Inflammatory macrophage treated with lipopolysaccharide for 4 hours (primary cell): ENCODE measurements around the gene SLC19A1.

Experiments
- DNase-seq: peaks from one replicate; pipeline ENCODE4 v3.0.0-alpha.2; 2020

Gene SLC19A1

GRCh38 chr21:45488931-45489721 is 53.1 kb downstream of the SLC19A1 start:
- no peak for DNase-seq

- no peak for DNase-seq
Observed at GRCh38 chr21:45487891-45488600, 54.2 kb downstream of the SLC19A1 start.

- no peak for DNase-seq
Observed at GRCh38 chr21:45487161-45487806, 55.0 kb downstream of the SLC19A1 start.

GRCh38 chr21:45486443-45487160 is 55.6 kb downstream of the SLC19A1 start:
- no peak for DNase-seq

- DNase-seq = no peak
Observed at GRCh38 chr21:45485686-45486442, 56.4 kb downstream of the SLC19A1 start.

GRCh38 chr21:45484318-45484717 is 57.9 kb downstream of the SLC19A1 start:
- DNase-seq = no peak

- peak; percentile 21 for DNase-seq
Observed at GRCh38 chr21:45482899-45483821, 59.1 kb downstream of the SLC19A1 start.

- no peak for DNase-seq
Observed at GRCh38 chr21:45481977-45482898, 60.0 kb downstream of the SLC19A1 start.

GRCh38 chr21:45481566-45481965 is 60.7 kb downstream of the SLC19A1 start:
- DNase-seq = no peak

- no peak for DNase-seq
Observed at GRCh38 chr21:45480701-45481500, 61.3 kb downstream of the SLC19A1 start.

- DNase-seq = no peak
Observed at GRCh38 chr21:45479691-45480675, 62.3 kb downstream of the SLC19A1 start.

- DNase-seq = no peak
Observed at GRCh38 chr21:45478816-45479669, 63.2 kb downstream of the SLC19A1 start.

GRCh38 chr21:45478115-45478801 is 64.0 kb downstream of the SLC19A1 start:
- peak; percentile 91 for DNase-seq

GRCh38 chr21:45477176-45478114 is 64.8 kb downstream of the SLC19A1 start:
- DNase-seq = no peak

- no peak for DNase-seq
Observed at GRCh38 chr21:45476582-45476981, 65.7 kb downstream of the SLC19A1 start.
